Adrenal gland (tissue), 12 donors: ENCODE data around the gene SF3B2. TPM values are rescaled to one million over a fixed set of nuclear protein-coding genes. Genes with fewer than 3 reads are reported as not detected.
"Not testable (repeated sequence)": the region's sequence is repeated elsewhere in the genome, so short reads cannot be mapped to it uniquely, and the experiment has no call there.

Experiments used
- DNase-seq, 7 donors: peaks; one replicate each; pipeline ENCODE4 v3.0.0-alpha.2; 2019 to 2020
- H3K27ac ChIP-seq, 5 donors: fragments of 200-600 bp; sonication (generic) in 4 of 5; 1 replicate in 3 of 5; 2 replicates in 2 of 5; pipeline versions ENCODE4 v1.5.1 to v1.8.0; 2016 to 2020; ENCODE audit warnings: mild to moderate bottlenecking in 1 of 5
- H3K27me3 ChIP-seq: fragments of 200-600 bp; 2 replicates; pipeline ENCODE4 v1.8.0; 2021
- H3K36me3 ChIP-seq, 2 donors: fragments of 200-600 bp; replicated peaks in 1 of 2; 1 replicate in 1 of 2; 2 replicates in 1 of 2; pipeline versions ENCODE4 v1.5.1 to v1.8.0; 2018 to 2022
- H3K4me1 ChIP-seq, 2 donors: fragments of 200-600 bp; replicated peaks in 1 of 2; 1 replicate in 1 of 2; 2 replicates in 1 of 2; pipeline versions ENCODE4 v1.5.1 to v1.8.0; 2018 to 2021
- H3K4me3 ChIP-seq, 4 donors: fragments of 200-600 bp; sonication (generic) in 3 of 4; one replicate each; pipeline ENCODE4 v1.5.1; 2016 to 2018
- H3K9me3 ChIP-seq, 3 donors: fragments of 200-600 bp; sonication (generic) in 1 of 3; replicated peaks in 1 of 3; 1 replicate in 2 of 3; 2 replicates in 1 of 3; pipeline versions ENCODE4 v1.5.1 to v1.8.0; 2016 to 2021
- POLR2A ChIP-seq, 2 donors: fragments of 450-650 bp; IDR thresholded peaks; one replicate each; pipeline ENCODE4 v1.6.1; 2017; ENCODE audit warnings: antibody characterized with exemption in 2 of 2, mild to moderate bottlenecking in 2 of 2, moderate library complexity in 1 of 2
- WGBS, 4 donors: extraction: QIAGEN DNeasy Blood & Tissue Kit in 2 of 4; methylation state at CpG; one replicate each; pipeline versions ENCODE4 v1.1.5 to v1.1.7; 2013 to 2017; 5-methylcytosine and 5-hydroxymethylcytosine counted together
- intact Hi-C, 2 donors: fragments of 100-400 bp; cut with DNase I; formaldehyde crosslinking; loops; one replicate each; pipeline versions ENCODE4 v1.14.1 to v1.15.0; 2022 to 2023
- polyA plus RNA-seq, 3 donors: library from polyadenylated mRNA; stranded (reverse); fragments of 200-250 nt in 2 of 3; fragments of 350-450 nt in 1 of 3; fragmentation: Illumina TruSeq in 1 of 3; extraction: RNeasy Lipid Tissue Mini Kit (QIAGEN cat#74804) in 1 of 3; gene quantifications; one replicate each; pipeline ENCODE4 v1.2.3, GENCODE V29; 2013 to 2014
- total RNA-seq, 9 donors: library from RNA; depleted of rRNA in 4 of 9; stranded (reverse); fragments of >200 nt in 4 of 9; fragments of 120-200 nt in 1 of 9; fragmentation: NEBNext Ultra II Directional in 1 of 9; extraction: Animal tissue kit (Norgen Biotek cat#: 25700) in 1 of 9; gene quantifications; one replicate each; pipeline versions ENCODE4 v1.1.0 to v1.2.4, GENCODE V29; 2013 to 2023
- TF ChIP-seq, protein P1 (sequence below), 6 experiments: fragments of 450-650 bp in 4 of 6; fragments of 200-600 bp in 2 of 6; sonication (generic) in 1 of 6; IDR thresholded peaks; 1 replicate in 5 of 6; 2 replicates in 1 of 6; pipeline versions ENCODE4 v1.5.1 to v1.8.0; 2016 to 2021; ENCODE audit warnings: antibody characterized with exemption in 6 of 6, mild to moderate bottlenecking in 2 of 6, moderate library complexity in 1 of 6
- donor health status: healthy with polysubstance abuse.
- donor health status: Bipolar disorder and iron deficiency.
- donor health status: DM: yes; HTN: yes; CAD: no.
- donor health status: DM: no; HTN: no; CAD: no.
- donor health status: DM: no; HTN: no; CAD: no.
- donor health status: DM: yes; HTN: yes; CAD: no.

The SF3B2 gene
- total and polyA plus RNA-seq, 12 donors = 101 to 196 (median 141) TPM

DNA sequence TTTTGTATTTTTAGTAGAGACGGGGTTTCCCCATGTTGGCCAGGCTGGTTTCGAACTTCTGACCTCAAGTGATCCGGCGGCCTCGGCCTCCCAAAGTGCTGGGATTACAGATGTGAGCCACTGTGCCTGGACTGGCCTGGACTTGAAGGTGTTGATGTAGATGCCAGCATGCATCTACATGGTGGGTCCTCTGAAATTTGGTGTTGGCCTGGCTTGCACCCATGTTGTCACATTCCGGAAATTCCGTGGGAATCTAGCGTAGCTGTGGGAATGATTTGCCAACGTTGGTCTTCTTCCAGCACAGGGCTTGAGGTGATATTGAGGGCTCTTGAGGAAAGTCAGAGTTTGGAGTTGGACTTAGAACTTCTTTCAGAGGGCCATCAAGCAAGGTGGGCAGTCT, 24.4 kb downstream of the SF3B2 start:
- 92 to 98% (median 95%) methylated on average over 8 to 9 of the region's 9 CpGs for WGBS, 4 donors
- H3K27ac ChIP-seq = no peak overlapping the region
- H3K4me3 ChIP-seq = no peak overlapping the region
- TF ChIP-seq, protein P1, sequence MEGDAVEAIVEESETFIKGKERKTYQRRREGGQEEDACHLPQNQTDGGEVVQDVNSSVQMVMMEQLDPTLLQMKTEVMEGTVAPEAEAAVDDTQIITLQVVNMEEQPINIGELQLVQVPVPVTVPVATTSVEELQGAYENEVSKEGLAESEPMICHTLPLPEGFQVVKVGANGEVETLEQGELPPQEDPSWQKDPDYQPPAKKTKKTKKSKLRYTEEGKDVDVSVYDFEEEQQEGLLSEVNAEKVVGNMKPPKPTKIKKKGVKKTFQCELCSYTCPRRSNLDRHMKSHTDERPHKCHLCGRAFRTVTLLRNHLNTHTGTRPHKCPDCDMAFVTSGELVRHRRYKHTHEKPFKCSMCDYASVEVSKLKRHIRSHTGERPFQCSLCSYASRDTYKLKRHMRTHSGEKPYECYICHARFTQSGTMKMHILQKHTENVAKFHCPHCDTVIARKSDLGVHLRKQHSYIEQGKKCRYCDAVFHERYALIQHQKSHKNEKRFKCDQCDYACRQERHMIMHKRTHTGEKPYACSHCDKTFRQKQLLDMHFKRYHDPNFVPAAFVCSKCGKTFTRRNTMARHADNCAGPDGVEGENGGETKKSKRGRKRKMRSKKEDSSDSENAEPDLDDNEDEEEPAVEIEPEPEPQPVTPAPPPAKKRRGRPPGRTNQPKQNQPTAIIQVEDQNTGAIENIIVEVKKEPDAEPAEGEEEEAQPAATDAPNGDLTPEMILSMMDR (IDR thresholded peaks at IDR 0.05) = no peak
- TF ChIP-seq POLR2A (IDR thresholded peaks at IDR 0.05) = no peak
- intact Hi-C loops = loop anchor here in 1 of 2 donors (10.0 kb wide), 1 partner anchor 568 kb away; no protein-coding TSS in a partner anchor
- no peaks in the 10 kb centered on the region for H3K27me3 ChIP-seq
- H3K9me3 ChIP-seq = no peaks in the 10 kb centered on the region
- no peaks in the 10 kb centered on the region for H3K36me3 ChIP-seq
- no peak for DNase-seq
- H3K4me1 ChIP-seq = peaks cover 11 to 30% of the 10 kb centered on the region in 2 donors

DNA sequence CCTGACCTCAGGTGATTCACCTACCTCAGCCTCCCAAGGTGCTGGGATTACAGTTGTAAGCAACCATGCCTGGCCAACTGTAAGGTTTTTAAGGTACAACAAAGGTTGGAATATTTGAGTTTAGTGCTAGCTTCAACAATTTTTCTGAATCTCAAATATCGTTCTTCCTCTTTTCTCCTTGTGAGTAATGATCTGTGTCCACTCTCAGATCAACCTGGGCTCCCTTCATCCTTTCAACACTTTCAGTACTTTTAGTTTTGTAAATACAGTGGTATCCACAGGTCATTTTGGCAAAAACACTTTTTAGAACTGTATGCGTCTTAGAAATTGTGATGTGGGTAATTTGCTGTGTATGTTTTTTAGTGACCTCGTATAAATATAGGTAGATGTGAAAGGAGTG, 25.8 kb downstream of the SF3B2 start:
- H3K9me3 ChIP-seq = no peaks in the 10 kb centered on the region
- H3K36me3 ChIP-seq = no peaks in the 10 kb centered on the region
- no peak overlapping the region for H3K27ac ChIP-seq
- H3K27me3 ChIP-seq = no peaks in the 10 kb centered on the region
- 89 to 93% (median 91%) methylated on average over 3 of the region's 3 CpGs for WGBS, 4 donors
- TF ChIP-seq, protein P1 (IDR thresholded peaks at IDR 0.05) = no peak
- no peak for TF ChIP-seq POLR2A (IDR thresholded peaks at IDR 0.05)
- no peak overlapping the region for H3K4me3 ChIP-seq
- intact Hi-C loops = loop anchor here in 1 of 2 donors (10.0 kb wide), 1 partner anchor 567 kb away; no protein-coding TSS in a partner anchor
- no peak for DNase-seq
- peaks cover 14 to 34% of the 10 kb centered on the region in 2 donors for H3K4me1 ChIP-seq

DNA sequence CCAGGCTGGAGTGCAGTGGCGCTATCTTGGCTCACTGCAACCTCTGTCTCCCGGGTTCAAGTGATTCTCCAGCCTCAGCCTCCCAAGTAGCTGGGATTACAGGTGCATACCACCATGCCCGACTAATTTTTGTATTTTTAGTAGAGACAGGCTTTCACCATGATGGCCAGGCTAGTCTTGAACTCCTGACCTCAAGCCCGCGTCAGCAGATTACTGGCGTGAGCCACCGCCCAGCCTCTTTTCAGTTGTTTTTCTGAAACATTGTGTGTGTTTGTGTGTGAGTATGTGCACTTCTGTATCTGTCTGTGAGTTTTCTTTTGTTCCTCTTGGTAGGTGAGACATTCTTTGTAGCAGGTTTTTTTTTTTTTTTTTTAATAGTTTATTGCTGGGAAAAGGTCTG, 26.8 kb downstream of the SF3B2 start:
- 78 to 86% (median 81%) methylated on average over 7 of the region's 7 CpGs for WGBS, 4 donors
- not testable (repeated sequence) for H3K36me3 ChIP-seq, H3K27me3 ChIP-seq, H3K27ac ChIP-seq, DNase-seq, H3K4me3 ChIP-seq, H3K9me3 ChIP-seq
- H3K4me1 ChIP-seq = peaks cover 24 to 44% of the 10 kb centered on the region in 2 donors
- intact Hi-C loops = loop anchor here in 1 of 2 donors (10.0 kb wide), 1 partner anchor 566 kb away; no protein-coding TSS in a partner anchor

DNA sequence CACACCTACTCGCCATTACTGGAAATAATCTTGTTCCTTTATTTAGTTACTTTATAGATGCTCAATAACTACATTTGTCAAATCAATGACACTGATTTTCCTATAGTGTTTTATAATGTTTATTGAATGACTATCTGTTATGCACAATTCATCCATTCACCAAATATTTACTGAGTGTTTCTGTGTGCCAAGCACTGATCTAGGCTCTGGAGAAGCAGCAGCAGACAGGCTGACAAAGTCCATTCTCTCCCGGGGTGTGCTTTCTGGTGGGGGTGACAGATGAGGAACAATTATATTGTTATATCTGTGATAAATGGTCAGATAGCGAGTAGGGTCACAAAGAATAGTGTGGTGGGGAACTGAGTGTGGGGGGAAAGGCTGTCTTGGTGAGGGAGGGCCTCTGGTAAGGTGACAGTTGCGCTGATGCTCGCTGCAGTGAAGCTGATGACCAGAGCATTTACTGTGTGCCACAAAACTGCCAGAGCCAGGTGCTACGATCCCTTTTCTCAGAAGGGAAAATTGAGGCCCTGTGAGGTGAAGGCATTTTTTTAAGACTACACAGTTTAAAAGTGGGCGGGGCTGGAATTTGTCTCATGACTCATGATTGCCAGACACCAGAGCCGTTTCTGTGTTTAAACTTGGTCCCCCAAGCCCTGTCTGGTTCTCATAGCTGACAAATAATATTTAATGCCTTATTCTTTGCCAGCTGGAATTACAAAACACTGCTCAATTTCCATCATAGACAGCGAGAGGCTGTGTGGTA, 28.1 kb downstream of the SF3B2 start:
- Histone ChIP-seq H3K4me3 (no peak overlapping the region), H3K4me1 (peaks cover 28 to 54% of the 10 kb centered on the region in 2 donors), H3K27me3 (no peaks in the 10 kb centered on the region), H3K36me3 (no peaks in the 10 kb centered on the region), H3K27ac (peak overlapping the region in 3 of 5 donors; percentile 19 to 66 (median 28)), H3K9me3 (no peaks in the 10 kb centered on the region)
- intact Hi-C loops = no loop called here
- peak; percentile 53 to 81 (median 76) for DNase-seq
- TF ChIP-seq, protein P1 (IDR thresholded peaks at IDR 0.05) = no peak
- no peak for TF ChIP-seq POLR2A (IDR thresholded peaks at IDR 0.05)
- 61 to 67% (median 63%) methylated on average over 9 of the region's 9 CpGs for WGBS, 4 donors
